Stimulated activated CD8-positive, alpha-beta memory T cell treated with anti-CD3 and anti-CD28 coated beads, Interleukin-12 subunit alpha, Interleukin-12 subunit beta, amount 100 ng/mL, for 24 hours (primary cell): ENCODE data around the gene PDIA5.
"Not testable (repeated sequence)": the region's sequence is repeated elsewhere in the genome, so short reads cannot be mapped to it uniquely, and the experiment has no call there.

ENCODE experiments used
- DNase-seq: peaks from one replicate; pipeline ENCODE4 v3.0.0-alpha.2; 2020; ENCODE audit errors: extremely low read depth

The PDIA5 gene

DNA sequence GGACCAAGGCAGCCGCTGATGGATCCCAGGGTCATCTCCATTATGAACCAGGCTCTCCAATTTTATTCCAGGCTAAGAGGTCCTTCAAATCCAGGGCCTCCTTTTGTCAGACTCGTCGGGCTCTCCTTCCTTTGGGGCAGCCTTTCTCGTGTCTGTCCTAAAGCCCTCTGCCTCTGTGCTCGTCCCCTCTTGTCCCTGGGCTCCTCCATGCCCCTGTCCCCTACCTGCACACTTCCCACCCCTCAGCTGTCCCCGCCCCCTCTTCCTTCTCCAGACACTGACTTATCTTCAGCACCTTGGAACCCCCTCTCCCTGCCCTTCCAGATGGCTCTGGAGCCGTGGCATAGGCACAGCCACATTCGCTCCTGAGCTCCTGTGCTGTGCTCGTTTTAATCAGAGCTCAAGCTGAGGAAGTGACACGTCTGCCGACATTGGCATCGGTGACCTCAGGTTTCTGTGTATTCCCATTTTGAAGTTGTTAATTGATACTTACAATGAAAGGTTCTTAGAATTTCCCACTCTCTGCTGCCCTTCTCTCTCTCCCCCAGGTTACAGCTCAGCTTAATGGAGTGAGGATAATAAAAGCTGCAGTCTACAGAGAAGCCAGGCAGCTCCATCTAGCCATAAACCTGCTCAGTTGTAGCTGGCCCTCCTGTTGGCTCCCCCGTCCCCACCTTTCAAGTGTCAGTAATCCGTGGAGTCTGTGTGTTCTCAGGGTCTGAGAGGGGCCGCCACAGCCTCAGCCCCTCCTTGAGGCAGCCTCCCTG, 83.8 kb downstream of the PDIA5 start:
- DNase-seq = no peak

DNA sequence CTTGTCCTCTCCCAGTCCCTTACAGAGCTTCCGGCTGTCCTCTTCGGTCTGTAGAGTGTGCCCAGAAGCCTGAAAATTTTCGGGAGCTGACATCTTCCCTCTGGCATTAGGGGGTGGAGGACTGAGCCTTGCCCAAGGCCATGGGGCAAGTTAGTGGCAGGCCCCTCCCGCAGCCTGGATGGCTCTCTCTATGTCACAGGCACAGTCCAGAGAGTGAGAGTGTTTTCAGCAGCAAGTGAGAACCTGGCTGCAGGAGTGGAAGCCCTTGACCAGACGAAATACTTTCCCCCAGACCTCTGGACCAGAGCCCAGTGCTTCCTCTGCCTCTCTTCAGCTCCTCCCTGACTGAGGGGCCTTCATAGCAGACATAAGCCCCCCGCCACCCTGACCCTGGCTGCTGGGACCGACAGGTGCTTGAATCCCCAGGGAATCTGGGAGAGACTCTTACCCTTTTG, 84.5 kb downstream of the PDIA5 start:
- DNase-seq = no peak

DNA sequence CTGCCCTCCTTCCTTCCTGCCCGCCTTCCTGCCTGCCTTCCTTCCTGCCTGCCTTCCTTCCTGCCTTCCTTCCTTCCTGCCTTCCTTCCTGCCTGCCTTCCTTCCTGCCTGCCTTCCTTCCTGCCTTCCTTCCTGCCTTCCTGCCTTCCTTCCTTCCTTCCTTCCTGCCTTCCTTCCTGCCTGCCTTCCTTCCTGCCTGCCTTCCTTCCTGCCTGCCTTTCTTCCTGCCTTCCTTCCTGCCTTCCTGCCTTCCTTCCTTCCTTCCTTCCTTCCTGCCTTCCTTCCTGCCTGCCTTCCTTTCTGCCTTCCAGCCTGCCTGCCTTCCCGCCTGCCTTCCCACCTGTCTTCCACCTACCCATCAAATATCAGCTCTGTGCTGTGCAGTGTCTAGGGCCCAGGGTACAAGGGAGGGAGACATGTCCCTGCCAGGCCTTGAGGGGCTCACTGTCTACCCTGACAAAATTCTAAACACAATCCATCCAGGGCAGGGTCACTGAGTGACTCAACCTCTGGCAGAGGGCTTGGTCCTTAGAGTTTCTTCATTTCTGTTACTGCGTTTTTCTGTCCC, 85.1 kb downstream of the PDIA5 start:
- DNase-seq = not testable (repeated sequence)

DNA sequence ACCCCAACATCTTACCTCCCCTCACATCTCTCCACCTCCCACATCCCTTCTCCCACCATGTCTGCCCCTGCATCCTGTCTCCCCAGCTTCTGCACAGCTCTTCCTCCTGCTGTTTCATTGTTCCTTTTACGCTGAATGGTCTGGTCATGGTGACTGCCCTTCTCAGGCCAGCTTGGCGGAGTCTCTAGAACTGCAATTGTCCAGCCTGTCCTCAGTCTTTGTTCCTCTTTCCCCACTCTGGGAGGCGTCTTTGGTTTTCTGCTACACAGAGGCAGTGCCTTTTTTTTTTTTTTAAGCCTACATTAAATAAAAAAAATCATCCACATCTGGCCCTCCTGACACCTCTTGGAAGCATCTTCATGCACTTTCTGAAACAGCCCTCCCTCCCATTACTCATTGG, 85.9 kb downstream of the PDIA5 start:
- no peak for DNase-seq

DNA sequence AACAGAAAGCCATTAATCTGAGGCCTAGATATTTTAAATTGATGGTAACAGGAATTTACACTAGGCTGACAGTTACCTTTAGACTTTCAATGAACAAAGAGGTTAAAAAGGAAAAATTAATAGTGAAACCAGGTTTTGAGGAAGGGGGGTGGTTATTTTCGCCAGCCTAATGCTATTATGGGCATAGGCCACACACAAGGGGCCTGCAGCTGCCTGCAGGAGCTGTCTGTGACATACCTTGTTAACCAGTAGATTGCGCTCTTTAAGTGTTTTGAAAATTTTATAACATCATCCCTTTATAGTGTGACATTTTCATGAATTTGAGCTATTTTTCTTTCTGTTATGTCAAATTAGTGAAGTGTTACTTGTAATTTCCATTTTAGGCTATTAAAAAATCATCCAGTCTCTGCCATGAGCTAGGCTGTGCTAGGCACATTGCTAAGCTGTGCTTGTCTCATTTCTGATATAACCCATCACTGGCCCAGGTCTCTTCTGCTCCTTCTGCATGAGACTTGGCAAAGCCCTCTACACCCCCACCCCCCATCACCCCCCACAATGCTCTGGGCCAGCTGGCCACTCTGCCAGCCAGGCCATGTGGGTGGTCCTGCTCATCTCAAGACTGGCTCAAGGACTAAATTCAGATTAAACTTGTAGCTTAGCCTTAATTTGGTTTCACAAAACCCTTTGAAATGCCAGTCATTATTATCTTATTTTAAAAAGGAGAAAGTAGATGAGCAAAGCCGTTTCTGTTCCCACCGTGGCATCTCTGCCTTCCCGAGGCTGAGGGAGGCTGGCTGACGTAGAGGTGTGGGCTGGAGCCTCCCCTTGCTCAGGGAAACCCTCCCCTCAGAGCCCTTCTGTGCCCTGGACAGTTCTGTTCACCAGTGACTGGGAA, 86.5 kb downstream of the PDIA5 start:
- DNase-seq = no peak

DNA sequence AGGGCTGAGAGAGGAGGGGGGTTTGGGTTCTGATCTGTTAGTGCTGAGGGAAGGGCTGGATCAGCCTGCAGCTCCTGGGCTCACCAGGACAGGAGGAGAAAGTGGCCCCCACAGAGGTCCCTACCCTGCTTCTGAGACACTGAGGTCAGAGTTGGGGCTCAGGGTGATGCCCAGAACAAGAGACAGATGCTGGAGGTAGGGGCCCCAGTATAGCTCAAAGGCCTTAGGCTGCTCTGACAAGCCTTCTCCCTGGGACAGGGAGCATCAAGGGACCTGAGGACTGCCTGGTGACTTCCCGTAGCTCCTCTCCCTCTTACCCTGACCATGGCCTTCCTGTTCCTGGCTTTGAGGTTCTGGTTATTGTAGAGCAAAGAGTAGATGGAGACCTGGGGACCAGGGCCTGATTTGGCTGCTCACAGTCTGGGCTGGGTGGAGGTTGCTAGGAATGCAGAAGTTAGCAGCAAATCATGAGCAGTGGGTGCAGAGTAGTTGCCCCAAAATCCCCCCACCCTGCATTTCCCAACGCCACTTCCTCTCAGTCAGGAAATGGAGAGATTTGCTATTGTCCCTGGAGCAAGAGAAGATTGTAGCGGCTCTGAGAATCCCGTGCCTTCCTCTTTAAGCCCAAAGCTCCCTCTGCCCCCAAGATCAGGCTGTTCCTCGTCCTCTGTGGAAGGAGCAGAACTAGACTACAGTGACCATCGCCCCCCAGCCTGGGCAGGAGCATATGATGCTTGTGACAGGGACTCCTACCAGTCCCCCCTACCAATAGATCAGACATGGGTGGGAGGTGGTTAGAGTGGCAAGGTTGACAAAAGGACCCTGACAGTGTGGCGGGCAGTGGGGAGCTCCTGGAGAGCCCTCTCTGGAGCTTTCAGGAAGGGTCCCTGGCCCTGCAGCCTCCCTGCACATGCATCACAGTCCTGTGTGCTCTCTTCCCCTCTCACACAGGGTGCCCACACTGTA, 87.5 kb downstream of the PDIA5 start:
- DNase-seq = no peak

DNA sequence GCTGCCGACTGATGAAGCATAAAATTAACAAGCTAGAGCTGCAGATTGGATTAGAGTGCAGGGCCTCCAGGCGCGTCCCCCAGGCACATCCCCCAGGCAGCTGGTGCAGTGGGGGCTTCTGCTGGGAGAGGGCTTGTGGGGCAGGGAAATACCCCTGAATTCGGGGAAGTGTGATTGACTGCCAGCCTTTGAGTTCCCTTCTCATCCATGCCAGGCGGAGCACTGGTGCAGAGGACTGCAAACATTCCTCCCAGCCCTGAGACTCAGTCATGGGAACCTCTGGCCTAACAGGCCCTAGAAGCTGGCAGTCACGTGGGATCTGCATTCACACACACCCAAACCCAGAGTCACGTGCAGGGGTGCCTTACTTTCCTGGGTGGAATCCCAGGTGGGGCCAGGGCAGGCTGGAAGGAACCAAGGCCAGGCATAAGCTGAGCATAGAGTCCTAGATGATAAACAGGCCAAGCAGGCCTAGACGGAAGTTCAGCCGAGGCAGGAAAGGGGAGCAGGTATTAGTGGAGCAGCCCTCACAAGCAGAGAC, 88.7 kb downstream of the PDIA5 start:
- no peak for DNase-seq

DNA sequence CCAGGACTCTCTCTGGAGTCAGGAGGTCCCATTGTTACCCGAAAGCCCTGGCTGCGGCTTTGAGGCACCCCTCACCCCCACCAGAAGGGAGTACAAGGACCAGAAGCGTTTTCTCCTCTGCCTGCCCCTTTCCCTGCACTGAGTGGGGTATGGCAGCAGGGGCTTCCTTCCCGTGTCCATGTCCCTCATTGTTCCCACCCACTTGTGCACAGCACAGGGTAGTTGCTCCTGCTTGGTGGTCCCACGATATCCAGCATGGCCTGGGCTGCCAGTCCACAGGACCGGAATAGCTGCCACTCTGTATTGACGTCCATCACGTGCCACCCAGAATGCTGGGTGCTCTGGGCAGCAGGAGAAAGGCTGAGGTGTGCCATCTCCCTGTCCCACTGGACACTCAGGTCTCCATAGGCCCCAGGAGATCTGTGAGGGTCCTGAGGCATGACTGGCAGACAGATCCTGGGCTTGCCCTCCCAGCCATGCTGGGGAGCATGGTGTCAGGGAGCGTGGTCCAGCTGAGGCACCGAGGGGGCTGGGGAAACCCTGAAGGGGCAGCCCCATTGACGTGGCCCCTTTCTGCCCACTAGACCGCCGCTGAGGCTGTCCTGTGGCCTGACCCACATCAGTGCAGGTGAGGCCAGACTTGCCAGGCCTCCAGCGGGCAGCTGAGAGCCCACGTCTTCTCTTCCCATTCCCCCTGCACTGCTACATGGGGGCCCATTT, 89.6 kb downstream of the PDIA5 start:
- no peak for DNase-seq

DNA sequence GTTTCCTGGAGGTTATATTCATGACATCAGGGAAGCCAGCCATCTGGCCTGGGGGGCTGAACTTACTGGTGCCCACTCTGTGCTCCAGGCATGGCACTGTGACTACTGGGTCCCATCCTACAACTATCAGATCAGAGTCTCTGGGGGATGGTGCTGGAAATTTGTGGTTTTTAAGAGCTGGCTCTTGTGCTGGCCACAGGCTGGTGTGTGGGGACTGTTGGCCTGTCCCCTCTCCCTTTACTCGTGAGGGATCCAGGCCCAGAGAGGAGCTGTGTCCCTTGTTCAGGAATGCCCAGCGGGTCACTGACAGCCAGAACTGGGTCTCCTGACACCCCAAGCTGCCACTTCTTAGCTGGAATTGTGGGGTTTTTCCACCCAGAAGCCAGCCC, 90.4 kb downstream of the PDIA5 start:
- DNase-seq = no peak

DNA sequence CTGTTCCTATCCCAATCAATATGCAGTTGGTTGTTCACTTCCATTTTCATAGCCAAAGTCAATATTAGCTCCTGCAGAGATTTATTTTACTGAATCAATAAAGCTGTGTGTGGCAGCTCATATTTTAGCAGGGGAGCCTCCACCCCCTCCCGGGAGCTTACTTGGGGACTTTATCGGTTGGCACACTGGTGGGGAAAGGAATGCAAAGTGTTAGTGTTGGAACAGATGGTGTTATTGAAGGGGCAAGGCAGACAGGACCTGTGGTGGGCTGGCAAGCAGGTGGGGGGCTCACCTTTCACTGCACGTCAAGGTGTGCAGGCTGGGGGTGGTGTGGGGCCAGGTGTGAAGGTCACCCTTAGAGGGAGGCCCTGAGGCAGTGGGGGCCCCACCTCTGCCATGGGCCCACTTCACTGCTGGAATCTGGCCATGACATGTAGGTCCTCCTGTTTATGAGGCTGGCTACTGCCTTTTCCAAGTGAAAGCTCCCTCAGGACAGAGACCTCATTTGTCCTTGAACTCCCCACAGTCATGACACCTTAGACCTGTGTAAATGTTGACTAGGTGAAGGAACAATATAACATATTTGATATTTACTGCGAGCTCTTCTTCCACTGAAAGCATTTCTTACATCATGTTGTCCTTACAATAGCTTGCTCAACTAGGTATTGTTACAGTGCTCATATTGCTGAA, 90.9 kb downstream of the PDIA5 start:
- DNase-seq = no peak

DNA sequence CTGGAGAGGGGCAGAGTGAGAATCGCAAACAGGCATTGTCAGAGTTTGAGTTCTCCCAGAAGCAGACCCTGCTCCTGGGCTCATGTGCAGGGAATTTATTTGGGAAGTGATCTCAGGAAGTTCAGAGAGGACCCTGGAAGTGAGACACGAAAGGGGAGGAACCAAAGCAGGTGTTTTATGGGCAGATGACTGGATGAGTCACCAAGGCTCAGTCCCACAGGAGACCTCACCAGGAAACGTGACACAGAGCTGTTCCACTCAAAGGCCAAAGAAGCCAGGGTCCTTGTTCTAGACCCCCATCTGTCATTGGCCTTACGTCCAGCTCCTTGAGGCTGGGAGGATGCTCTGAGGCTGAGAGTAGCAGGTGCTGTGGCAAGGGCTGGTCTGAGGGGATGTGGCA, 91.5 kb downstream of the PDIA5 start:
- DNase-seq = no peak

DNA sequence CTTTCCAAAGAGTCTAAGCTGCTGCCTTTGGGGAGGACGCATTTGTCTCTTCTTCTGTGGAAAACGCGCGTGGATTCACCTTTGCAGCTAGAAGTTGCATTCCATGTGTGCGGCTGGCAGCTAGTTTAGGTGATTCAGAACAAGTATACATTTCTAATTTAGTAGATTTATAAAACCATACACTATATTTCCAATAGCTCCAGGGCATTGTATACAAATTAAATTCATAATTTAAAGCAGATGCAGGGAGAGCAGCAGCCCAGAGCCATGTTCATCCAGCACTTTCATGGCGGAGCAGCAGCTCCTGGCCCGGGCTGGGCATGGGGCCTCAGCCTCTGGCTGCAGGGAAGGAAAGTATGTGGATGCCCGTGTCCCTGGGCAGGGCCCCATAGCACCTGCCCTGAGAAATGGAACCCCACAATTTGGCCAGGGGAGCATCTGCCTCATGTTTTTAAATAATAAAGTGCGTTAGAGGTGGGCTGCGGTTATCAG, 92.1 kb downstream of the PDIA5 start:
- no peak for DNase-seq

DNA sequence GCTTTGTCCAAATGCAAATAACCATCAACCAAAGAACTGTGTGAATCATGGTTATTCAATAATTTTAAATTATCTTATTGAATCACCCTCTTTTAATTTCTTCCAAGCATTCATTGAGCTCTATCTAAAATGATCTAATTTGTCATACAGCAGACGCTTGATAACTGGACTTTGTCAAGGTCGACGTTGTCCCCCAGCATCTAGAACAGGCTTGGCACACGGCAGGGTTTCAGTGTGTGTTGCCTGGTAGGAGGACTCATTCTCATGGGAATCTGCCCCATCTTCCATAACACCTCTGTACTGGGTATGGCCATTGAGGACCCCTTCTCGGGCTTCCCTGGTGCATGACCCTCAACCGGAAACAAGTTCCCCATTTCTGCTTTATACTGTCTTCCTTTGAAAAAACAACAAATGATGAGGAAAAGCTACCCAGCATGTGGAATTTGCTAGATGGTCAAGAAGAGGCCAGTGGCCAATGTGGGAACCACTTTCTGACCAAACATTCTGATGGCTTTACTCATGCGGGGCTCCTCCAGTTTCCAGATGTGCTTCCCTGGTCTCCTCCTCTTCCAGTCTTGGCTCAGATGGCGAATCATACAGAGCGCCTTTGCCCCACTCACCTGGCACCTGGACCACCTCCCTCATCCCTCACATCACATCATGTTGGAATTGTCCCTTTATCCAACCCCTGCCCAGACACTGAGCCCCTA, 93.3 kb downstream of the PDIA5 start:
- no peak for DNase-seq

DNA sequence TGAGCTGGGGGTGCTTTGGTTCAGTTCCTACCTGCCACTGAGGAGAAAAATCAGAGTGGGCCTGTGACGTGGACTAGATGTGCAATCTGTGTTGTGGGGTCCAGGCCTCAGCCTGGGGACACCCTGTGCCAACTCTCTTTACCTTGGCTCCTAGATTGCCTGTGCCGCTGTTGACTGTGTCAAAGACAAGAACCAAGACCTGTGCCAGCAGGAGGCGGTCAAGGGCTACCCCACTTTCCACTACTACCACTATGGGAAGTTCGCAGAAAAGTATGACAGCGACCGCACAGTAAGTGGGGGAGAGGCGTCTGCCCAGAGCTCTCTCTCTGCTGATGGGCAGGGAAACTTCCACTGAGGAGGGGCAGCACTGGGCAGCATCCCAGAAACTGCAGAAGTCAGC, 94.3 kb downstream of the PDIA5 start:
- no peak for DNase-seq

DNA sequence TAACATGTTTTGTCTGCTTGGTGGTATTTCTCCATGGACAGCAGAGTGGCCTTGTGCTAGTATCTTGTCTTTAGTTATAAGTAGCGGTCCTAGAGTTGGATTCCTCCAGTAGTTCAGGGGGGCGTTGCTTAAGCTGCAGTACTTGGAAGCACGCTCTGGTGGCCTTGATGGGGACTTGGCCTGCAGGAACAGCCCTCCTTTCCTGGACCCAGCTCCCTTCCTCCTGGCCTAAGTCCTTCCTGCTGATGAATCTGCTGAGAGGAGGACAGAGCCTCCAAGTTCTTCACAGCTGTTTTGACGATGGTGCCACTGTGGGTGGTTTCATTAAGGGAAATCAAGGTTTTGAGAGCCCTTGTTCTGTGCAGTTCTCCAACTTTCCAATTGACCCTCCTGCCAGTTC, 96.3 kb downstream of the PDIA5 start:
- DNase-seq = no peak

DNA sequence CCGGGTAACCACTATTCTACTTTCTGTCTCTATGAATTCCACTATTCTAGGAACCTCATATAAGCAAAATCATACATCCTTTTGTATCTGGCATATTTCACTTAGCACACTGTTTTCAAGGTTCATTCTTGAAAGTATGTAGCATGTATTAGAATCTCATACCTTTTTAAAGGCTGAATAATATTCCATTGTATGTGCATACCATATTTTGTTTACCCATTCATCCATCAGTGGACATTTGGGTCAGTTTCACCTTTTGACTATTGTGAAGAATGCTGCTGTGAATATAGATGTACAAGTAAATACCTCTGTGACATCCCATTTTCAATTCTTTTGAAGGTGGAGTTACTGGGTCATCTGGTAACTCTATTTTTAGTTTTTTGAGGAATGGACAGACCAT, 98.3 kb downstream of the PDIA5 start:
- no peak for DNase-seq

DNA sequence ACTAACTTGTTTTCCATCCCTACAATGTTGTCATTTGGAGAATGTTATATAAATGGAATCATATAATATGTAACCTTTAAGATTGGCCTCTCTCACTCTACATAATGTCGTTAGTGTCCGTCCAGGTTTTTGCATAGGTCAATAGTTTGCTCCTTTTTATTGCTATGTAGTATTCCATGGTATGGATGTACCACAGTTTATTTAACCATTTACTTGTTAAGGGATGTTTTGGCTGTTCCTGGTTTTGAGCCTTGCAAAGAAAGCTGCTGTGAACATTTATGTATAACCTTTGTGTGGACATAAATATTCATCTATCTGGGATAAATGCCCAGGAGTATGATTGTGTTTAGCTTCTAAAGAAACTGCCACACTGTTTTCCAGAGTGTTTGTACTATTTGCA, 100.9 kb downstream of the PDIA5 start:
- DNase-seq = no peak

DNA sequence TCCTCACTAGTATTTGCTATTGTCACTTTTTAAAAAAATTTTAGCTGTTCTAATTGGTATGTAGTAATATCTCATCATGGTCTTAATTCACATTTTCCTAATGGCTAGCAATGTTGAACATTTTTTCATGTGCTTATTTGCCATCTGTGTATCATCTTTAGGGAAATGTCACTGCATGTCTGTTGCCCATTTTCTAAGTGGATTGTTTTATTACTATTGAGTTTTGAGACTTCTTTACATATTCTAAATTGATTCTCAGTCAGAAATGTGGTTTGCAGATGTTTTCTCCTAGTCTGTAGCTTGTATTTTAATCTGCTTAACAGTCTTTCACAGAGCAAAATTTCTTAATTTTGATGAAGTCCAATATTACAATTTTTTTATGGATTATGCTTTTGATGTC, 101.3 kb downstream of the PDIA5 start:
- DNase-seq = no peak

DNA sequence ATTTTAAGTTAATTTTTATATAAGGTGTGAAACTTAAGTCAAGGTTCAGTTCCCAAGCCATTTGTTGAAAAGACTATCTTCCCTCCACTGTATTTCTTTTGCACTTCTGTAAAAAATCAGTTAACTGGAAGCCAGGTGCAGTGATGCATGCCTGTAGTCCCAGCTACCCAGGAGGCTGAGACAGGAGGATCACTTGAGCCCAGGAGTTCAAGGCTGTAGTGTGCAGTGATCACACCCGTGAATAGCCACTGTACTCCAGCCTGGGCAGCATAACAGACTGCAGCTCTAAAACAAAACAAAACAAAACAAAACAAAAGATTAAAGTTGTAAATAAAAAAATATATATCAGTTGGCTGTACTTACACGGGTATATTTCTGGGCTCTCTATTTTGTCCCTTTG, 101.8 kb downstream of the PDIA5 start:
- DNase-seq = no peak
